Stimulated activated CD4-positive, alpha-beta T cell treated with anti-CD3 and anti-CD28 coated beads, Interleukin-15, amount 100 ng/mL, for 48 hours (primary cell): Measurements from ENCODE around the gene KIAA1328.
"Not testable (repeated sequence)": the region's sequence is repeated elsewhere in the genome, so short reads cannot be mapped to it uniquely, and the experiment has no call there.

Source experiments
- DNase-seq, 2 donors: peaks; one replicate each; pipeline ENCODE4 v3.0.0-alpha.2; 2020; ENCODE audit warnings: low read depth in 2 of 2

KIAA1328 gene

DNA sequence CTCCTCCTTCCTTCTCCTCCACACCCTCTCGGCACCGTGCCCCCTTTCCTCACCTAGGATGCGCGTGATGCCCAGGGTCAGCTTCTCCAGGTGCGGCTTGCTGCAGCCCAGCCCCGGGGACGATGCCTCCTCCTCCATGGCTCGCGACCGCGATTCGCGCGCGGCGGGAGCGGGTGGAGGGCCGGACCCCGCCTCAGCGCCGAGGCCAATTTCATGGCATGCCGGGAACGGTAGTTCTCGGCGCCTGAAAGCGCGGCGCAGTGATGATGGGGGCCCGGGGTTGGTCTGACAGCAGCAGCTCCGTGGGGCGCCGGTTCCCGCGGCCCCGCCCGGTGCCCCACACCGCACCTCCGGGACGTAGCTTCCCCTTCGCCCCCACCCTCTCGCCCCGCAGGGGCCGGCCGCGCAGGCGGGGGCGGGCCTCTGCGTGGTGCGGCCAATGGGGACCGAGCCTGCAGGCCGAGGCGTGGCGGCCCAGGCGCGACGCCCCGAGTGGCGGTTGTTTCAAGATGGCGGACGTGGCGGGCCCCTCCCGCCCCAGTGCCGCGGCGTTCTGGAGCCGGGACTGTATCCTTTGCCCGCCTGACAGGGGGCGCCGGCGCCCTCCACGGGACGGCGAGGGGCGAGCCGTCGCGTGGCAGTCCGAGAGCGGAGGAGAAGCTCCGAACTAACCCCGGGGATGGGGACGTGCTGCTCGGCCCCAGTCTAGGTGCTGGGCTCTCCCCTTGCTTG, at the start of gene KIAA1328, which contains the start of gene TPGS2:
Gene KIAA1328, plus strand, starts transcription at position 498 of the 732 bp plus-strand sequence. Its CDS starts 12 bp downstream, at position 510.
Gene TPGS2, minus strand, starts transcription at position 373 of the 732 bp plus-strand sequence. Its CDS starts 235 bp downstream, at position 138.
- DNase-seq: peak; percentile 74 to 81

DNA sequence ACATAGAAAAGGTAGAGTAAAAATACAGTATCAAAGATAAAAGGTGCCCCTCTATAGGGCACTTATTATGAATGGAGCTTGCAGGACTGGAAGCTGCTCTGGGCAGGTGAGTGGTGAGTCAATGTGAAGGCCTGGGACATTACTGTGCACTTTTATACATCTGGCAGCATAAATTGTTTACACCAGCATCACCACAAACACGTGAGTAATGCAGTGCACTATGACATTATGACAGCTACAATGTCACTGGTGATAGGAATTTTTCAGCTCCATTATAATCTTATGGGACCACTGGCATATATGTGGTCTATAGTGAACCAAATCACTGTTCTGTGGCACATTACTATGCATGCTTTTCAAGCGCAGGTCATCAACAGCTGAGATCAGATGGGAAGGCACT, 48.2 kb upstream of the KIAA1328 start:
- DNase-seq: no peak

DNA sequence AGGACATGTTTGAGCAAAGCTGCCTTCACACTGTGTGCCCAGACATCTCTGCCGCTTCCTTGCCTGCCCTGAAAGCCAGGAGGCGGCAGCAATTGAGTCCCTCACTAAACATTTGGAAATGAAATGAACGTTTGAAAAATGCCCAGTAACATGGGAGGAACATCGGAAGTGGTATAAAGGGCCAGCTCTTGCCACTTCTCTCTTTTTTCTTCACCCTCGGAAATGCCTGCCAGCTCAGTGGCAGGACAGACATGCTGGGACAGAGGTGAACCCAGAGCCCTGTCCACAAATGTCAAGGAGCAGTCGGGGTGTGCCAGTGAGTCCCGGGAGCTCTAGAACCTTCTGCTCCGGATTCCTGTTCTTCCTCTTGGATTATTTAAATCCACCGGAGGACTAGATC, 46.2 kb upstream of the KIAA1328 start:
- DNase-seq: no peak

DNA sequence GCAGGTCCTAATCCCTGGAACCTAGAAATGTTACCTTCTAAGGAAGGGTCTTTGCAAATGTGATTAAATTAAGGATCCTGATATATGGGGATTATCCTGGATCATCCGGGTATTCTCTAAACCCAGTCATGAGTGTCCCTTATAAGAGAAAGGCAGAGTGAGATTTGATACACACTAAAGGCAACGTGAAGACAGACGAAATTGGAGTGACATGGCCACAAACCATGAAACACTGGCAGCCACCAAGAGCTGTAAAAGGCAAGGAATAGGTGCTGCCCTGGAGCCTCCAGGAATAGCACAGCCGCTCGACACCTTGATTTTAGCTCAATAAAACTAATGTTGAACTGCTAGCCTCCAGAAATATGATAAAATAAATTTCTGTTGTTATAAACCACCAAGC, 45.1 kb upstream of the KIAA1328 start:
- no peak for DNase-seq

- no peak for DNase-seq
Observed at GRCh38 chr18:36786686-36787085, 42.2 kb upstream of the KIAA1328 start.

GRCh38 chr18:36792634-36793283, 36.2 kb upstream of the KIAA1328 start:
- no peak for DNase-seq

DNA sequence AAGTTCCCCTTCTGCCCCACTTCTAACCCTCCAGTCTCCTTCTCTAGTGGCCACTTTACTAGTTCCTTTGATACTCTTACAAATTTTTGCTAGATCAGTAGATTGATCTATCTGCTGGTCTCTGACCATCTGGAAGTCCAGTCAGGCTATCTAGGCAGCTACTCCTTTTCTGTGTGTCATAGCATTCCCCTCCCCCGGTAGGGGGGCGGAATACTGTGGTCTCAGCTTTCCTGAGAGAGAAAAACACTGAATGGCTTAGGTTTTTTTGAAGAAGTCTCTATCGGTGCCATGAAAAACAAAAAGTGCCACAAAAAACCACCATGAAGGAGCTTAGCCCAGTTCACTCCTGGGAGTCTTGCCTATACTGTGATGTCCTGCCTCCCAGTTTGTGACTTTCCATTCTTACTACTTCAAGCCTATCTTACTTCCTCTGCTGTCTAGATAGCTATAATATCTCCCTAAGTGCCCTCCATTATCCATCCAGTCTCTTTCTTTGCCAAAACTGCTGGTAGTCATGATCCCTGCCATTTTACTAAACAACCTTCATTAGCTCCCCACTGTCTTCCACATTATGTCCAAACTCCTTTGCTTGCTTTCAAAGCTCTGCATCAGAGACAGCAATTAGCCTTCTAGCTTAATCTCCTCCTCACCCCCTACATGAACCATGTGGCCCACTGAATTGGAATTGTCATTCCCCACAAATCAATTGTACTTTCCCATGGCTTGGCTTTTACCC, 30.0 kb upstream of the KIAA1328 start:
- DNase-seq: no peak

GRCh38 chr18:36805105-36805504, 23.8 kb upstream of the KIAA1328 start:
- DNase-seq: no peak

DNA sequence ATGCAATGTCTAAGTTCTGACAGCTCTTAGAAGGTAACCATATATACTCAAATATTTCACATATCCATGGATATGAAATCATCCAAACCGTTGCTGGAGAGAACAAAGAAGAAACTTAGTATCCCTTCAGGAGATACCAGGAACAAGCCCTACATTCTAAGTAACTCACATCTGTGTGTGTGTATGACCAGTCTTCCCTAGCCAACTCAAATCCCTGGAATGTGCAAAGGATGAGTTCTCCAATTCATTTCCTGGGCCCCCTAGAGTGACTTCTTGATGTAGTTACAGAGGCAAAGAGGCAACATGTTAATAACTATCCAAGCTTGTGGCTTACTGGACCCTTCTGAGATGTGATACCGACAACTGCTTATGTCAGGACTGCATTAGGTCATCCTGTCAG, 20.2 kb upstream of the KIAA1328 start:
- no peak for DNase-seq

- peak in 1 of 2 donors; percentile 2 for DNase-seq
Observed at GRCh38 chr18:36809590-36810381, 19.1 kb upstream of the KIAA1328 start.

DNA sequence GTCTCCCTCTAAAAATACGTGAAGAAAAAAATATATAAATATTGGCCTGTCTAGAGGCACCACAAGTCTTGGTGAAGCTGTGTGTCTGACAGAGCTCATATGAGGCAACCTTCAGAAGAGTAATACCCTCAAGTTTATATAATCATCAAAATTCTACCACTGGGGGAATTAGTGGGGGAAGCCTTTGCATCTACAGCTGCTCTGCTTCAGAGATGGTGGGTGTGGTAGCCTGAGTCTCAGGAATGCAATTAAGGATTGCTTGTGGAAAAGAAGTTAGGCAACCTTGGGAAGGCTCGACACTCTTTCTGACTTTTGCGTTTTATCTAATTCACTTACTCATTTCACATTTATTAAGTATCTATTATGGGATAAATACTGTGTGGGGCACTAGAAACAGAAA, 17.5 kb upstream of the KIAA1328 start:
- no peak for DNase-seq

DNA sequence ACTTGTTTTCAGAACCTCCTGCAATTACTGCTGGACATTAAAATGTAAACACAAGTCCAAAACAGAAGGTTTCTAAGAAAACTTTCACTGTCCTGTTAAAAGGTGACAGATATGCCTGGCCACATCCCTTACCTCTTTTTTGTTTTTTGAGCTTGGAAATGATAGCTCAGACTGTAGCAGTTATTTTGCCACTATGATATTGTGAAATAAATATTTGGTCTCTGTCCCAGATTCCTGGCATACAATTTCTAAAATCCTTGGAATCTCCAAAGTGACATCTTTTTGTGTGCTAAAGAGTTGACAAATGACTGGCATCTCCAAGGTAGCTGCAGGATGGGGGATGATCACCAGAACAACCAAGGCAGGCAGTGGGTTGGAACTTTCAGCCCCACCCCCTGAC, 17.0 kb upstream of the KIAA1328 start:
- no peak for DNase-seq

DNA sequence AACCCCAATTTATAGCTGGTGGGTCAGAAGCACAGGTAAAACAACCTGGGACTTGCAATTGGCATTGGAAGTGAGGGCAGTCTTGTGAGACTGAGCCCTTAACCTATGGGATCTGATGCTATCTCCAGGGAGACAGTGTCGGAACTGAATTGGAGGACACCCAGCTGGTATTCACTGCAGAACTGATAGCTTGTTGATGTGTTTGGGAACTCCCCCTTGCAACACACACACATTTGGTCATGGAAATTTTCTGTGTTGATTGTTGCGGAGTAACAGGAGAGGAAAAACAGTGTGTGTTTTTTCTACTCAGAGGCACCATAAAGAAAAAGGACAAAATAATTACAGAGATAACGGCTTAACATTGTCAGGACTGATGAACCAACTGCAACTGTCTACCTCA, 16.2 kb upstream of the KIAA1328 start:
- no peak for DNase-seq

DNA sequence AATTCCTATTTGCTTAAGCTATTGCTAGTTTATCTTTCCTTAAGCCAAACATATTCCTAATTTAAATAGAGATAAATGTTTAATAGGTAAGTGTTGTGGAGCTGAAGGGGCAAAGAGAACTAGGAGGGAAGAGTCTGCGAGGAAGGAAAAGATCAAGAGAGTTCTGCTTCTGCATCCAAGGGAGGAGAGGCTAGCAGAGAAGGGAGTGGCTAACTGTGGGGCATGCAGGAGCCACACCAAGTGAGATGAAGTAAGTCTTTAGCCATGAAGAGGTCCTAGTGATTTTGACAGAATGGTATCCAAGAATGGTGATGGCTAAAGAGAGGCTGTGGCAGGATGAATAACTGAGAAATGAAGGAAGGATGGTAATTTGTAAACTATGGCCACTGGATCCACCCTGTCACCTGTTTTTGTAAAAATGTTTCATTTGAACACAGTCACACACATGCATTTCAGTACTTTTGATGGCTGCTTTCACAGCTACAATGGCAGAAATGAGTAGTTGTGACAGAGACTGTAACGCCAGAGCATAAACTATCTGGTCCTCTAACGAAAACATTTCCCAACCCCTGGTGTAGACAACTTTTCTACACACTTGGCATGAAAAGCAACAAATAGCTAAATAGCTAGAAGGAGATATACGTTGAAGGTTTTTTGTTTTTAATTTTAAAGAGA, 15.7 kb upstream of the KIAA1328 start:
- no peak for DNase-seq

DNA sequence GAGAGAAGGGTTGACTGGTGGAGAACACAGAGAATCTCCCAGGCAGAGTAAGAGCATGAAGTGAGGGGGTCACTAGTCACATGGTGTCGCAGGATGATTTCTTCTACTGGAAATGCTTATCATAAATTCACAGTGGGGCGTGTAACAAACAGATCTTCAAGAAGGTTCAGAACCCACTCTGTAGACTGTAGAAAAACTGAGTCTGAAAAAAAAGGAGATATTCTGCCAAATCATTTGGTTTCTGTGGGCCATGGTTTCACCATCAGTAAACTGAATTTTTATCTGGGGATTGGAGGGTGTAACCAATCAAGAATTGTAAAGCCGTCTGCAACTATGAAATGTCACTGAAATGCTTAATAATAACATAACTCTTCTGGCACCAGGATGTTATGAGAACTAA, 15.1 kb upstream of the KIAA1328 start:
- no peak for DNase-seq

- no peak for DNase-seq
Observed at GRCh38 chr18:36814994-36815393, 13.9 kb upstream of the KIAA1328 start.

DNA sequence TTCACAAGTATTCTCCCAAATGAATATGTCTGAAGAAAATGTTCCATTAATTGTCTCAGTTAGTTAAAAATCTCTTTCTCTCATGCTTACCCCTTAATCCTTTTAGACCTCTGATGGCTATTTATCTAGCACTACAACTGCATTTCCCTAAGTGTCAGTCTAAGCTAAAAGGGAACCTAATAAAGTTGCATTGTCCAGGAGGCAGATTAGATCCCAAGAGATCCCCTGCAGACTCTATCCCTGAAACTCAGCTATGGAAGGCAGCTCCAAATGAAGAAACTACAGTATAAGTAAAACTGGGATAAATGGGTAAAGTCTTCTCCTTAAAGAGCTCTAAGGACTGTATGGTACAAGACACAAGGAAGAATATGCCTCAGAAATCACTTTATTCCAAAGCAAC, 12.8 kb upstream of the KIAA1328 start:
- not testable (repeated sequence) for DNase-seq

DNA sequence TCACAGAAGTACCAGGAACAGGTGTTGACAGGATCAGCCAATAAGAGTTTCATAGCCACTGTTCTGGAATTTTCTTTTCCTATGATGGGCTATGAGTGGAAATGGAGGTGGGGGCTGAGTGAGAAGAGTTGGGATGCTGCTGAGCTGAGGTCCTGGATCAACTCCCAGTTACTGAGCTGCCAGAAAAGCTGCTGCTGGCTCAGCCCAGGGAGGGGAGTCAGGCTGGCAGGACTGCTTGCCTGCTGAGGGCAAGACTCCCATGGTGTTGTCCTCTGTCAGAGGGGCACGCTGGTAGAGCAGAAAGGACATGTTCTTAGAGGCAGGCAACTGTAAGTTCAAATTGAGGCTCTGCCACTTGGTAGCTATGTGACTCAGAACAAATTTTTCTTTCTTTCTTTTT, 11.9 kb upstream of the KIAA1328 start:
- no peak for DNase-seq

GRCh38 chr18:36818652-36819051, 10.3 kb upstream of the KIAA1328 start:
- DNase-seq: no peak

GRCh38 chr18:36819621-36820020, 9.3 kb upstream of the KIAA1328 start:
- no peak for DNase-seq

- no peak for DNase-seq
Observed at GRCh38 chr18:36821681-36822080, 7.2 kb upstream of the KIAA1328 start.
